Osteocyte (in vitro differentiated cells): Measurements from ENCODE around the gene LIM2. TPM values are rescaled to one million over a fixed set of nuclear protein-coding genes. Genes with fewer than 3 reads are reported as not detected.

Experiments
- DNase-seq: peaks from one replicate; pipeline ENCODE4 v3.0.0; 2021; ENCODE audit warnings: mixed read lengths; ENCODE audit not compliant: unreplicated experiment; ENCODE audit errors: extremely low spot score
- H3K27ac Mint-ChIP-seq: one replicate; pipeline ENCODE4 v1.8.0; 2021; ENCODE audit warnings: mild to moderate bottlenecking, mixed read lengths; ENCODE audit not compliant: unreplicated experiment
- H3K27me3 Mint-ChIP-seq: one replicate; pipeline ENCODE4 v1.8.0; 2021; ENCODE audit warnings: mixed read lengths; ENCODE audit not compliant: unreplicated experiment
- H3K36me3 Mint-ChIP-seq: one replicate; pipeline ENCODE4 v1.8.0; 2021; ENCODE audit warnings: mixed read lengths; ENCODE audit not compliant: unreplicated experiment
- H3K4me1 Mint-ChIP-seq: one replicate; pipeline ENCODE4 v1.8.0; 2021; ENCODE audit warnings: mixed read lengths; ENCODE audit not compliant: unreplicated experiment
- H3K4me3 Mint-ChIP-seq: one replicate; pipeline ENCODE4 v1.8.0; 2021; ENCODE audit warnings: mild to moderate bottlenecking, moderate library complexity, mixed read lengths; ENCODE audit not compliant: unreplicated experiment
- H3K9me3 Mint-ChIP-seq: one replicate; pipeline ENCODE4 v1.8.0; 2021; ENCODE audit warnings: mixed read lengths; ENCODE audit not compliant: unreplicated experiment
- CTCF ChIP-seq: fragments of 200-600 bp; sonication (generic); IDR thresholded peaks from 2 replicates; pipeline ENCODE4 v1.5.0; 2021; ENCODE audit warnings: antibody characterized with exemption, mild to moderate bottlenecking, moderate library complexity
- total RNA-seq: library from RNA; stranded (reverse); gene quantifications from 2 replicates; pipeline ENCODE4 v1.2.1, GENCODE V29; 2021

The LIM2 gene
- total RNA-seq, 1 donor from 2014 or later, result not detected

GRCh38 chr19:51386882-51387520 lies 773 bp downstream of the LIM2 start:
- H3K4me1 Mint-ChIP-seq, result no peaks in the 10 kb centered on the region
- TF ChIP-seq CTCF, result no peak
- H3K27me3 Mint-ChIP-seq, result no peaks in the 10 kb centered on the region
- H3K27ac Mint-ChIP-seq, result no peak overlapping the region
- H3K36me3 Mint-ChIP-seq, result no peaks in the 10 kb centered on the region
- no peaks in the 10 kb centered on the region for H3K9me3 Mint-ChIP-seq
- H3K4me3 Mint-ChIP-seq, result no peak overlapping the region
- no peak for DNase-seq

- no peak overlapping the region for H3K4me3 Mint-ChIP-seq
- no peak for DNase-seq
- no peak for TF ChIP-seq CTCF
- H3K4me1 Mint-ChIP-seq, result no peaks in the 10 kb centered on the region
- no peaks in the 10 kb centered on the region for H3K27me3 Mint-ChIP-seq
- no peaks in the 10 kb centered on the region for H3K9me3 Mint-ChIP-seq
- H3K36me3 Mint-ChIP-seq, result no peaks in the 10 kb centered on the region
- H3K27ac Mint-ChIP-seq, result no peak overlapping the region
These were observed 5.8 kb downstream of the LIM2 start for GRCh38 chr19:51382004-51382403.

- no peak for TF ChIP-seq CTCF
- Mint-ChIP-seq H3K4me3 (no peak overlapping the region), H3K27ac (no peak overlapping the region), H3K4me1 (no peaks in the 10 kb centered on the region), H3K36me3 (no peaks in the 10 kb centered on the region), H3K27me3 (no peaks in the 10 kb centered on the region), H3K9me3 (no peaks in the 10 kb centered on the region)
- no peak for DNase-seq
These were observed 7.4 kb downstream of the LIM2 start for GRCh38 chr19:51380379-51380778.

GRCh38 chr19:51377422-51377821 lies 10.4 kb downstream of the LIM2 start:
- Mint-ChIP-seq H3K27me3 (no peaks in the 10 kb centered on the region), H3K9me3 (no peaks in the 10 kb centered on the region), H3K4me1 (no peaks in the 10 kb centered on the region), H3K36me3 (no peaks in the 10 kb centered on the region), H3K27ac (no peak overlapping the region), H3K4me3 (no peak overlapping the region)
- DNase-seq, result no peak
- TF ChIP-seq CTCF, result no peak

GRCh38 chr19:51375504-51376221 lies 12.1 kb downstream of the LIM2 start:
- Mint-ChIP-seq H3K4me3 (no peak overlapping the region), H3K27ac (no peak overlapping the region), H3K9me3 (no peaks in the 10 kb centered on the region), H3K27me3 (no peaks in the 10 kb centered on the region), H3K4me1 (no peaks in the 10 kb centered on the region), H3K36me3 (no peaks in the 10 kb centered on the region)
- no peak for TF ChIP-seq CTCF
- DNase-seq, result no peak
